Activated T-cell treated with anti-CD3 and anti-CD28 coated beads, Interleukin-2, amount 50 U/mL, for 24 hours (primary cell): Measurements from ENCODE around the gene NBAS.

Experiments
- DNase-seq: peaks from one replicate; pipeline ENCODE4 v3.0.0-alpha.2; 2020
- H3K27ac Mint-ChIP-seq: 2 replicates; pipeline ENCODE4 v1.8.0; 2020; ENCODE audit warnings: mild to moderate bottlenecking, mixed read lengths
- H3K27me3 Mint-ChIP-seq: 2 replicates; pipeline ENCODE4 v1.8.0; 2020; ENCODE audit warnings: mixed read lengths
- H3K36me3 Mint-ChIP-seq: 2 replicates; pipeline ENCODE4 v1.8.0; 2020; ENCODE audit warnings: low read depth, mixed read lengths
- H3K4me1 Mint-ChIP-seq: 2 replicates; pipeline ENCODE4 v1.8.0; 2020; ENCODE audit warnings: low read depth, mixed read lengths
- H3K4me3 Mint-ChIP-seq: 2 replicates; pipeline ENCODE4 v1.8.0; 2020; ENCODE audit warnings: mild to moderate bottlenecking, moderate library complexity, mixed read lengths
- H3K9me3 Mint-ChIP-seq: 2 replicates; pipeline ENCODE4 v1.8.0; 2020; ENCODE audit warnings: mixed read lengths

Gene NBAS

GRCh38 chr2:15160201-15160991 is 400.7 kb downstream of the NBAS start:
- Mint-ChIP-seq H3K27me3 (peaks cover 25% of the 10 kb centered on the region), H3K4me1 (peaks cover 21% of the 10 kb centered on the region), H3K36me3 (no peaks in the 10 kb centered on the region), H3K9me3 (no peaks in the 10 kb centered on the region), H3K4me3 (no peak overlapping the region), H3K27ac (no peak overlapping the region)
- DNase-seq = no peak

GRCh38 chr2:15159751-15160177 is 401.4 kb downstream of the NBAS start:
- Mint-ChIP-seq H3K27ac (no peak overlapping the region), H3K4me1 (peaks cover 21% of the 10 kb centered on the region), H3K36me3 (no peaks in the 10 kb centered on the region), H3K9me3 (no peaks in the 10 kb centered on the region), H3K27me3 (peaks cover 26% of the 10 kb centered on the region), H3K4me3 (no peak overlapping the region)
- no peak for DNase-seq

- Mint-ChIP-seq H3K4me1 (peaks cover 25% of the 10 kb centered on the region), H3K36me3 (no peaks in the 10 kb centered on the region), H3K9me3 (no peaks in the 10 kb centered on the region), H3K27me3 (peaks cover 26% of the 10 kb centered on the region), H3K4me3 (no peak overlapping the region), H3K27ac (no peak overlapping the region)
- DNase-seq = no peak
Measured at GRCh38 chr2:15159206-15159605, 401.9 kb downstream of the NBAS start.

GRCh38 chr2:15158532-15158931 is 402.6 kb downstream of the NBAS start:
- H3K4me3 Mint-ChIP-seq = no peak overlapping the region
- H3K36me3 Mint-ChIP-seq = no peaks in the 10 kb centered on the region
- no peaks in the 10 kb centered on the region for H3K9me3 Mint-ChIP-seq
- no peak overlapping the region for H3K27ac Mint-ChIP-seq
- peaks cover 27% of the 10 kb centered on the region for H3K4me1 Mint-ChIP-seq
- H3K27me3 Mint-ChIP-seq = peaks cover 26% of the 10 kb centered on the region
- DNase-seq = no peak

- H3K36me3 Mint-ChIP-seq = no peaks in the 10 kb centered on the region
- H3K4me3 Mint-ChIP-seq = no peak overlapping the region
- H3K4me1 Mint-ChIP-seq = peaks cover 27% of the 10 kb centered on the region
- H3K27me3 Mint-ChIP-seq = peaks cover 26% of the 10 kb centered on the region
- H3K9me3 Mint-ChIP-seq = no peaks in the 10 kb centered on the region
- no peak for DNase-seq
- H3K27ac Mint-ChIP-seq = no peak overlapping the region
Measured at GRCh38 chr2:15158100-15158499, 403.0 kb downstream of the NBAS start.

- Mint-ChIP-seq H3K27ac (no peak overlapping the region), H3K27me3 (peaks cover 12% of the 10 kb centered on the region), H3K36me3 (no peaks in the 10 kb centered on the region), H3K4me3 (no peak overlapping the region), H3K4me1 (peaks cover 27% of the 10 kb centered on the region), H3K9me3 (no peaks in the 10 kb centered on the region)
- DNase-seq = no peak
Measured at GRCh38 chr2:15155959-15156574, 405.1 kb downstream of the NBAS start.

- Mint-ChIP-seq H3K27me3 (peaks cover 5% of the 10 kb centered on the region), H3K4me1 (peaks cover 16% of the 10 kb centered on the region), H3K27ac (no peak overlapping the region), H3K4me3 (no peak overlapping the region), H3K9me3 (no peaks in the 10 kb centered on the region), H3K36me3 (no peaks in the 10 kb centered on the region)
- DNase-seq = no peak
Measured at GRCh38 chr2:15154297-15154696, 406.8 kb downstream of the NBAS start.

- Mint-ChIP-seq H3K4me1 (peaks cover 16% of the 10 kb centered on the region), H3K9me3 (no peaks in the 10 kb centered on the region), H3K27me3 (peaks cover 5% of the 10 kb centered on the region), H3K27ac (no peak overlapping the region), H3K36me3 (no peaks in the 10 kb centered on the region), H3K4me3 (no peak overlapping the region)
- DNase-seq = no peak
Measured at GRCh38 chr2:15152382-15152781, 408.8 kb downstream of the NBAS start.

GRCh38 chr2:15149063-15149462 is 412.1 kb downstream of the NBAS start:
- Mint-ChIP-seq H3K4me1 (peaks cover 8% of the 10 kb centered on the region), H3K27me3 (peaks cover 4% of the 10 kb centered on the region), H3K36me3 (no peaks in the 10 kb centered on the region), H3K9me3 (no peaks in the 10 kb centered on the region), H3K4me3 (no peak overlapping the region), H3K27ac (no peak overlapping the region)
- DNase-seq = no peak

- Mint-ChIP-seq H3K27me3 (peaks cover 4% of the 10 kb centered on the region), H3K4me3 (no peak overlapping the region), H3K27ac (no peak overlapping the region), H3K4me1 (peaks cover 15% of the 10 kb centered on the region), H3K9me3 (no peaks in the 10 kb centered on the region), H3K36me3 (no peaks in the 10 kb centered on the region)
- no peak for DNase-seq
Measured at GRCh38 chr2:15147591-15147990, 413.5 kb downstream of the NBAS start.

GRCh38 chr2:15146960-15147359 is 414.2 kb downstream of the NBAS start:
- H3K9me3 Mint-ChIP-seq = no peaks in the 10 kb centered on the region
- no peak overlapping the region for H3K27ac Mint-ChIP-seq
- peaks cover 22% of the 10 kb centered on the region for H3K4me1 Mint-ChIP-seq
- H3K27me3 Mint-ChIP-seq = peaks cover 4% of the 10 kb centered on the region
- H3K4me3 Mint-ChIP-seq = no peak overlapping the region
- no peaks in the 10 kb centered on the region for H3K36me3 Mint-ChIP-seq
- DNase-seq = no peak

GRCh38 chr2:15145919-15146318 is 415.2 kb downstream of the NBAS start:
- Mint-ChIP-seq H3K4me3 (no peak overlapping the region), H3K36me3 (no peaks in the 10 kb centered on the region), H3K4me1 (peaks cover 32% of the 10 kb centered on the region), H3K9me3 (no peaks in the 10 kb centered on the region), H3K27me3 (peaks cover 4% of the 10 kb centered on the region), H3K27ac (no peak overlapping the region)
- DNase-seq = no peak

GRCh38 chr2:15145046-15145817 is 415.9 kb downstream of the NBAS start:
- Mint-ChIP-seq H3K4me3 (no peak overlapping the region), H3K27me3 (peaks cover 4% of the 10 kb centered on the region), H3K9me3 (no peaks in the 10 kb centered on the region), H3K27ac (no peak overlapping the region), H3K4me1 (peaks cover 33% of the 10 kb centered on the region), H3K36me3 (no peaks in the 10 kb centered on the region)
- DNase-seq = no peak

GRCh38 chr2:15142069-15142689 is 419.0 kb downstream of the NBAS start:
- Mint-ChIP-seq H3K27ac (peak overlapping the region; percentile 89), H3K36me3 (no peaks in the 10 kb centered on the region), H3K9me3 (peaks cover 4% of the 10 kb centered on the region), H3K4me3 (peak overlapping the region; percentile 30), H3K27me3 (peaks cover 4% of the 10 kb centered on the region), H3K4me1 (peaks cover 33% of the 10 kb centered on the region)
- DNase-seq = peak; percentile 78
